Activated CD8-positive, alpha-beta memory T cell treated with anti-CD3 and anti-CD28 coated beads, Interleukin-2, amount 50 U/mL, for 48 hours (primary cell): ENCODE measurements around the gene SLC30A4.

ENCODE experiments used
- DNase-seq: peaks from one replicate; pipeline ENCODE4 v3.0.0-alpha.2; 2020

The SLC30A4 gene

DNA sequence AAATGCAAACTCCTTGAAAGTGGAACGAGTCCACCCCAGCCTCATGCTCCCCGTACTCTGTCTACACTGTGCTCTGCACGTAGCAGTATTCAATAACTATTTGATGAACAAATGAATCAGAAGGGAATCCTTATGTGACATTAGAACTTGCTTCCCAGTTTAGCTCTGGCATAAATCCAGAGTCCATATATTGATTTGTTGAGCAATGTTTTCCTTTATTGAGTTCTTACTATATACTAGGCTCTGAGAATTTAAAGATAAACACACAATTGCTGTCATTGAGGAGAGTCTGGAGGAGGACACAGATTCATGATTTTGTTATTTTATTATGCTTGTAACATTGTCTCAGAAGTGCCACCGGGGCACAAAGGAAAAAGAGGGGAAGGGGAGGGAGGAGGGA, 73.2 kb downstream of the SLC30A4 start:
- DNase-seq = no peak

DNA sequence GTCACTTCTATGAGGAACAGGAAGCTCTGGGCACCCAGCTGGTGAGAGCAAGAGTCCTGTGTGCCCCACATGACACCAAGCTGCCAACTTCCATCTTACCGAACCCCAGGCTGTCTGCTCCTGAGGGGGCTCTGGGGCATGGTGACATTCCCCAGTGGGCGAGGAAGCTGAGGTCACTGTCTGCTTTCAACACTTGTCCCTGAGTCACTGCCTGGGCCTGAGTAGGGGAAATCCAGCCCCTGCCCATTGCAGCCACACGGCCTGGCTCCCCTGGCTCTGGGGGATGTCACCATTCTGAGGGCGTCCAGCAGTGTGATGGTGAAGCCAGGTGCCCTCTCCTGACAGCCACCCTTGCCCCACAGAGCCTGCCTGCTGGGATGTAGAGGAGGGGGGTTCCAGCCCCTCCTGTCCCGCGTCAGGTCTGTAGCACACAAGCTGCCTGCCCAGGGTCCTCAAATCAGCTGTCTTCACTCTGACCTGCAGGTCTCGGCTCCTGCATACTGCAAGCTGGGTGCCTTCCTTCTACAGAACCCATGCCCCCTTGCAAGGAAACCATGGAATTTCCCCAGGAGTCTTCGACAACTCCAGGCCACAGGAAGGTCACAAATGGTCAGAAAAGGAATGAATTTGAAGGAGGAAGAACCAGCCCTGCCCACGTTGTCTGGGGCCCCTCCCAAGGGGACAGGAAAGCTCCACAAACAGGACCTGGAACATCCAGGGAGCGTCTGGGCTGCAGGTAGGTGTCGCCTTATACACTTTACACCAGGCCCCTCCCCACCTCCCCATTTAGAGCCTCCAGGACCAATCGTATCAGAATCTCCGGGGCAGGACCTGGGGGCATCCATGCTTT, 74.3 kb downstream of the SLC30A4 start:
- no peak for DNase-seq

DNA sequence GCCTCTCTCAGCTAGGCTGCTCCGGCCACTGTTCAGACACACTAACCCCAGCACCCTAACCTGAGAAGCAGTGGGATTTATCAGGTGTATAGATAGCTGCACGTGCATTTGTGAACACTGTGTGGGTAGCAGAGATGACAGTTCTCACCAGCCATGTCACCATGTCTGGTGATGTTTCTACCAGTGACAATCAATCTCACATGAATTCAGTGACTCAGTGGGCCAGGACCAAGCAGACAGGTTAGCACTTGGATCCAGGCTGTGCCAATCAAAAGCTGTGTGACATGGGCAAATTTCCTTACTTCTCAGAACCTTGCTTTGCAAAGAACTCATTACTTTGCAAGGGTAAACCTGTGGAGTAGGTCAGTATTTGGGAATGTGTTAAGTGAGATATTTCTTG, 78.9 kb downstream of the SLC30A4 start:
- DNase-seq = peak; percentile 17

GRCh38 chr15:45442507-45443135, 79.9 kb downstream of the SLC30A4 start:
- DNase-seq = peak; percentile 22

GRCh38 chr15:45441686-45442085, 80.9 kb downstream of the SLC30A4 start:
- DNase-seq = peak; percentile 6

GRCh38 chr15:45441036-45441435, 81.5 kb downstream of the SLC30A4 start:
- no peak for DNase-seq

GRCh38 chr15:45439521-45440260, 82.9 kb downstream of the SLC30A4 start:
- DNase-seq = no peak

- no peak for DNase-seq
These were observed 87.2 kb downstream of the SLC30A4 start for GRCh38 chr15:45435124-45435903.

- no peak for DNase-seq
These were observed 88.4 kb downstream of the SLC30A4 start for GRCh38 chr15:45434078-45434567.

DNA sequence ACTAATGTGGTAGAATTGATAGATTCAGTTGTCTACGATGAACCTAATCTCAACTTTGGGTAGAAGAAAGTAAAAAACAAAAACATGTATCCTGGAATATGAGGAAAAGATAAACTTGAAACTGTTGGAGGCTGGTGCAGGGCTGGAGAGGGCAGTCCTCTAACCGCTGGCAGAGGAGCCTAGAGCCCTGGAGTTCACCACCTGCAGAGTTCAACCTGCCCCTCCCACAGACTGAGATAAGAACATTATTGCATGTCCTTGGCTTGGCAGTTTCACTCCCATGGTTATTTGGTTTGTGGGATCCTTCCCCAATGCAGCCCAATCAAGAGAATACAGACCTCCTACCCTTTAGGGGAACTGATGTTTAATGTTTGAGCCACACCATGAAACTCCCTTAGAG, 91.0 kb downstream of the SLC30A4 start:
- DNase-seq = no peak

- DNase-seq = peak; percentile 99
These were observed 92.4 kb downstream of the SLC30A4 start for GRCh38 chr15:45429941-45430792.
